Epidermal melanocyte (primary cell): ENCODE data around the gene TENM4.

ENCODE experiments used
- DNase-seq: peaks from one replicate; pipeline ENCODE4 v3.0.0; 2011; ENCODE audit warnings: low spot score; ENCODE audit not compliant: insufficient read length

Gene TENM4

GRCh38 chr11:79185351-79185750 is 255.5 kb downstream of the TENM4 start:
- DNase-seq: no peak

DNA sequence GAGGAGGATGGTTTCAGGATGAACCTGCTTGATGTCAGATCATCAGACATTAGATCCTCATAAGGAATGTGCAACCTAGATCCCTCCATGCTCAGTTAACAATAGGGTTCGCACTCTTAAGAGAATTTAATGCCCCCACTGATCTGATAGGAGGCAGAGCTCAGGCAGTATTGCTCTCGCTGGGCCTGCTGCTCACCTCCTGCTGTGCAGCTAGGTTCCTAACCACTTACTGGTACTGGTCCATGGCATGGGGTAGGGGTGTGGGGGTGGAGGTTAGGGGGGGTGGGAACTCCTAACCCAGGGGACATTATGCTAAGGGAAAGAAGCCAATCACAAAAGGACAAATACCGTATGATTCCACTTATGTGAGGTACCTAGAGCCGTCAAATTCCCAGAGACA is 256.5 kb downstream of the TENM4 start:
- DNase-seq: no peak

DNA sequence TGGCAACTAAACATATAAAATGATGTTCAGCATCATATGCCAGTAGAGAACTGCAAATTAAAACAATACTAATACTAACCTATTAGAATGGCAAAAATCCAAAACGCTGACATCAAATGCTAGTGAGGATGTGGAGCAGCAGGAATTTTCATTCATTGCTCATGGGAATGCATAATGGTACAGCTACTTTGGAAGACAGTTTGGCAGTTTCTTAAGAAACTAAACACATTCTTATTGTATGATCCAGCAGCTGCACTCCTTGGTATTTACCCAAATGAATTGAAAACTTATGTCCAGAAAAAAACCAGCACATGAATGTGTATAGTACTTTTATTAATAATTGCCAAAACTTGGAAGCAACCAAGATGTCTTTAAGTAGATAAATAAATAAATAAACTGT is 258.0 kb downstream of the TENM4 start:
- DNase-seq: no peak

GRCh38 chr11:79179087-79179486 is 261.7 kb downstream of the TENM4 start:
- no peak for DNase-seq

GRCh38 chr11:79174045-79175008 is 266.5 kb downstream of the TENM4 start:
- no peak for DNase-seq

DNA sequence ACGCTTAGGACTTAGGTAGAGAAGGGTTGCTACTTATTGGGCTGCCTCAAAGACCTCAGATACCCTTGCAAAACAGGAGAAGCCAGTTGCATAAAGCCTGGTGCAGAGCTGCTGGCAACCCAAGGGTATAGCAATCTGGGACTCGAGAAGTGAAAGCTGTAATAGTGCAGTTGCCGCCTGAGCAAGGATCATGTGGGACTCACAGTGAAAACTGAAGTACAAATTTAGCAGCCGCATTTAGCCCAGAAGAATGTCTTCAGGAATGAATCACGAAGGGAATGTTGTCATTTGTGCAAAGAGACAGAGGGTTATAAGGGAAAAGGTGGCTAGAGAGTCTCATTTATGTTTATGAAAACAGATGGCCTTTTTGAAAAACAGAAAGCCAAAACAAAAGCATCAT is 267.2 kb downstream of the TENM4 start:
- DNase-seq: peak; percentile 27

DNA sequence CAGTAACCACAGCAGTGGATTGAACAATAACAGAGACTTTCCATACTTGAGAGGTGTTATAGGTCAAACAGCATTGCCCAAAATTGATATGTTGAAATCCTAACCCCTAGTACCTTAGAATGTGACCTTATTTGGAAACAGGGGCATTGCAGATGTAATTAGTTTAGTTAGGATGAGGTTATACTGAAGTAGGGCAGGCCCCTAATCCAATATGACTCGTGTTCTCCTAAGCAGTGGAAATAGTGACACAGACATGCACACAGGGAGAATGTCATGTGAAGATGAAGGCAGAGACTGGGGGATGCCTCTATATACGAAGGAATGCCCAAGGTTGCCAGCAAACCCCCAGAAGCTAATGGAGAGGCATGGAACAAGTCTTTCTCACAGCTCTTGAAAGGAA is 270.5 kb downstream of the TENM4 start:
- no peak for DNase-seq

- DNase-seq: no peak
Measured at GRCh38 chr11:79168530-79169110, 272.2 kb downstream of the TENM4 start.

GRCh38 chr11:79167510-79168188 is 273.2 kb downstream of the TENM4 start:
- no peak for DNase-seq

DNA sequence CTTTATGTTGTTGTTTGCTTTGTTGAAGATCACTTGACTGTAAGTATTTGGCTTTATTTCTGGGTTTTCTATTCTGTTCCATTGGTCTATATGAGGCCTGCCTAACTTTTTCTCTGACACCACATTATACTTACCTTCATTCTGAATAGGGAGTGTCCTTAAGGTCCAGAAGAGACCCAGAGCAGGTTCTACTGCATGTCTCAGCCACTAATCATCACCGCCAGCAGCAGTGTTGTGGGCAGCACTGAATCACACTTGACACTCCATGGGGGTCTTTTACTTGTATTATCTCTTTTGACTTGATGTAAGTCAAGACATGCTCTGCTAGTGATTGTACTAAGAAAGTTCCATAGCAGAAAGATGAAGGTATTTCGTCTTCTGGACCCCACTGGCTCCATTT is 274.9 kb downstream of the TENM4 start:
- no peak for DNase-seq

DNA sequence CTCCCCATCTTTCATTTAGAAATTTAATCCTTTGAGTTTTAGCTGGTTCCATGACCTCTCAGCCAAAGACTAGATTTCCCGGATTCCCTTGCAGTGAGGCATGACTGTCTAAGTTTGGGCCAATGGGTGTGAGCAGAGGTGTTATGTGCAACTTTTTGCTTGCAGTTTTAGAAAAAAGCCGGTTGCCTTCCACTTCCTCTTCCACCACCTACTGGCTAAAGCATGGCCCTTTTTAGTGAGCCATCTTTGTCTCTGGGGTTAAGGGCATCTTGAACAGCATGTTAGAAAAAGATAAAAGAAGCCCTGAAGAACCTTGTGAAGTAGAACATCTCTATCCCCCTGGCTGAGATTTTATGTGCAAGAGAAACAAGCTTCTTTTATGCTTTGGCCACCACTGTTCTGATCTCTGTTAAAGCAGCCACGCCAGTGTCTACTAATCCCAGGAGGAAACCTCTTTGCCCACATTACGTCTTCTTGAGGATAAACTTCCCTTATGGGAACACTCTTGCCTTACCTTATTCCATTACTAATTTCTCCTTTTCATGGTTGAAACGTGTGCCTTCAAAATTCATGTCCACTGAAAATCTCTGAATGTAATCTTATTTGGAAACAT is 279.9 kb downstream of the TENM4 start:
- no peak for DNase-seq

DNA sequence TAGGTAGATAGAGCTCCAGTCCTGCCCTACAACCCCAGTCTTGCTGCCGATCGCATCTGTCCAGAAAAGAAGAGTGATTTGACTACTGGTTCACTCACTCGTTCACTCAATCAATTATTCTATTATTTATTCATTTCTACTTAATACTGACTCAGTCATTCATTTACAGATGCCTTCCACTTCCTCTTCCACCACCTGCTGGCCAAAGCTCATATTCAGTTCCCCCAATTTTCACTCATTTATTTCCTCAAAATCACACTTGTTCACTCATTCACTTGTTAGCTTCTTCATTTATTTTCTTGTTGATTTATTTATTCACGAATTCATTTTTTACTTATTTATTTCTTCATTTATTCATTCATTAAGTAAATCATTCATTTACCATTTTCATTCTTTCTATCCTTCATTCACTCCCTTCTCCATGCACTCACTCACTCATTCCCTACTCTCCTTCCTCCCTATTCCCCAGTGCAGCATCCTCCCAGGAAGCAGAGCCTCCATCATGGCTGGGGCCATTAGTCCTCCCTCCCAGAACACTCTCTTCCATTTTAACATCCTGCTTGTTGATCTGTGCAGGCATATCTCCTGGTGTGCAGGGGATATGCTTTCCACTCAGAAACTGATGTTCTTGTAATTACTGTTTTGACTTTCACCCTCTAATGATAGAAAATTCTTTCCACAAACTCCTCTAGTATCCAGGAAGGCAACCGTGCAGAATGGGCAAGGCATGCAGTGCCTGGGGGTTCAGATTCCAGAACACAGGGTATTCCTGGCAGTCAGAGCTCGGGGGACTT is 281.0 kb downstream of the TENM4 start:
- DNase-seq: no peak

GRCh38 chr11:79157738-79158137 is 283.1 kb downstream of the TENM4 start:
- no peak for DNase-seq

DNA sequence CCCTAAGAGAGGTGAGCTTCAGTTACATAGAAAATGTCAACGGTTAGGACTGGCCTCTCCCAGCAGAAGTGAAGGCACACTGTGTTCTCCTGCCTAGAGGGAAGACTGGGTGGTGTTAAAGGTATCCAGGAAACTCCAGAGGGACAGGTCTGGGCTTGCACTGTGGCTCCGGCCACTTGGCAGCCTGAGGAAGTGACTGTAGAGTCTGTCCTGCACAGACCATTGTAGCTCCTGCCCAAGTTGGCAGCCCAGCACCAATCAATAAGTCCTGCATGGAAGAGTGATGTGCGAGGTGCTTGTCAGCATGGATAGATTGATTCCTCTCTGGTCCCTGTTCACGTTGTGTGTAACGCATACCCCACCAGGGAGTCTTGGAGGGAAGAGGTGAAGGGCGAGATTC is 284.8 kb downstream of the TENM4 start:
- DNase-seq: no peak

- no peak for DNase-seq
Measured at GRCh38 chr11:79155237-79155636, 285.6 kb downstream of the TENM4 start.

DNA sequence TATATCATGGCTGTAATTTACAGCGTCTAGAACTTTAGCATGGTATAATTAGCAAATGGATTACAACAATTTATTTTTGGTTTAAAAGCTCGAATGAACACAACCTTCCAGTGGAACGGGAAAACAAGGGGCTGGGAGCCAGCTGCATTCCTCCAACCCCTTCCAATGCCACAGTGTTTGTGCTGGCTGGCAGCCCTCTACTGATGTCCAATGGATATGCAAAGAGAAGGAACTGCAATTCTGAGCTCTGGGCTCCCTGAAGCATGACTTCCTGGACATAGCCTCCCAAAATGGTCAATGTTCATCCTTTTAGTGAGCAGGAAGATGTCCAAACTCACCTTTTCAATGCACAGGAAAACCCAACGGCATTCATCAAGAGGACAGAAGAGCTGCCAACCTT is 288.3 kb downstream of the TENM4 start:
- no peak for DNase-seq

GRCh38 chr11:79151396-79151795 is 289.4 kb downstream of the TENM4 start:
- DNase-seq: no peak

GRCh38 chr11:79150966-79151365 is 289.9 kb downstream of the TENM4 start:
- no peak for DNase-seq

GRCh38 chr11:79150320-79150719 is 290.5 kb downstream of the TENM4 start:
- no peak for DNase-seq

DNA sequence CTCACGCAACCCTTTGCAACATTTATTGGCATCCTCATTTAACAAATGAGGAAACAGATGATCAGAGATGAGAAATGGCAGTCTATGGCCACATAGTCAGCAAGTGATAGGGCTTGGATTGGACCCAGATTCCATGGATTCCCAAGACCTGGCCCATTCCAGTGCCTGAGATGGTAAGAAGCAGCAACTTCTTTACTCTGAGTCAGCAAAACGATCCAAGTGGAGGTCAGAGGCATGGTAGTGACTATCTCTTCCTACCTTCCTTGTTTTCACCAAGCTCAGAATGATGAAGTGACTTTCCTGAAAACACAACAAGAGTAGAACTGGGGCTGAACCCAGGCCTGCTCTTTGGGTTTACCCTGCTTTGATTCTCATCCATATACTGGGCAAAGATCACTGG is 293.1 kb downstream of the TENM4 start:
- no peak for DNase-seq

DNA sequence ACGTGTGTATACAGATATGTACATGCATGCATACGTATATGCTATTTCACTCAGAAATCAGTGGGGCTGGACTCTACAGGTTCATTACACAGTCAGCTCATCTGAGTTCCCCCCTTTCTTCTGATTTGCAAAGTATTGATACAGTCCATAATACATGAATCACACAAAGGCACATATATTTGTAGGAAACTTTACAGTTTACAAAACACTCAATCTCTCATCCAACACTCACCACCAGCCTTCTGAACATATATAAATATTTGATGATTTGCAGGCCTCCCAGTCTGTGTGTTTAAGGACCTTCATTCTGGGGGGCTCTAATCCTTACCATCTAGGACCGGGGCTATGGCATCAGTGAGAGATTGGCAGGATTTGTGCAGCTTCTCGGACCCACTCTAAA is 293.8 kb downstream of the TENM4 start:
- no peak for DNase-seq
